Adrenal gland (tissue), 12 donors: ENCODE measurements around the gene DENND2A. TPM values are rescaled to one million over a fixed set of nuclear protein-coding genes. Genes with fewer than 3 reads are reported as not detected.

Source experiments
- DNase-seq, 7 donors: peaks; one replicate each; pipeline ENCODE4 v3.0.0-alpha.2; 2019 to 2020
- H3K27ac ChIP-seq, 5 donors: fragments of 200-600 bp; sonication (generic) in 4 of 5; 1 replicate in 3 of 5; 2 replicates in 2 of 5; pipeline versions ENCODE4 v1.5.1 to v1.8.0; 2016 to 2020; ENCODE audit warnings: mild to moderate bottlenecking in 1 of 5
- H3K27me3 ChIP-seq: fragments of 200-600 bp; 2 replicates; pipeline ENCODE4 v1.8.0; 2021
- H3K36me3 ChIP-seq, 2 donors: fragments of 200-600 bp; replicated peaks in 1 of 2; 1 replicate in 1 of 2; 2 replicates in 1 of 2; pipeline versions ENCODE4 v1.5.1 to v1.8.0; 2018 to 2022
- H3K4me1 ChIP-seq, 2 donors: fragments of 200-600 bp; replicated peaks in 1 of 2; 1 replicate in 1 of 2; 2 replicates in 1 of 2; pipeline versions ENCODE4 v1.5.1 to v1.8.0; 2018 to 2021
- H3K4me3 ChIP-seq, 4 donors: fragments of 200-600 bp; sonication (generic) in 3 of 4; one replicate each; pipeline ENCODE4 v1.5.1; 2016 to 2018
- H3K9me3 ChIP-seq, 3 donors: fragments of 200-600 bp; sonication (generic) in 1 of 3; replicated peaks in 1 of 3; 1 replicate in 2 of 3; 2 replicates in 1 of 3; pipeline versions ENCODE4 v1.5.1 to v1.8.0; 2016 to 2021
- POLR2A ChIP-seq, 2 donors: fragments of 450-650 bp; IDR thresholded peaks; one replicate each; pipeline ENCODE4 v1.6.1; 2017; ENCODE audit warnings: antibody characterized with exemption in 2 of 2, mild to moderate bottlenecking in 2 of 2, moderate library complexity in 1 of 2
- WGBS, 4 donors: extraction: QIAGEN DNeasy Blood & Tissue Kit in 2 of 4; methylation state at CpG; one replicate each; pipeline versions ENCODE4 v1.1.5 to v1.1.7; 2013 to 2017; 5-methylcytosine and 5-hydroxymethylcytosine counted together
- intact Hi-C, 2 donors: fragments of 100-400 bp; cut with DNase I; formaldehyde crosslinking; loops; one replicate each; pipeline versions ENCODE4 v1.14.1 to v1.15.0; 2022 to 2023
- polyA plus RNA-seq, 3 donors: library from polyadenylated mRNA; stranded (reverse); fragments of 200-250 nt in 2 of 3; fragments of 350-450 nt in 1 of 3; fragmentation: Illumina TruSeq in 1 of 3; extraction: RNeasy Lipid Tissue Mini Kit (QIAGEN cat#74804) in 1 of 3; gene quantifications; one replicate each; pipeline ENCODE4 v1.2.3, GENCODE V29; 2013 to 2014
- total RNA-seq, 9 donors: library from RNA; depleted of rRNA in 4 of 9; stranded (reverse); fragments of >200 nt in 4 of 9; fragments of 120-200 nt in 1 of 9; fragmentation: NEBNext Ultra II Directional in 1 of 9; extraction: Animal tissue kit (Norgen Biotek cat#: 25700) in 1 of 9; gene quantifications; one replicate each; pipeline versions ENCODE4 v1.1.0 to v1.2.4, GENCODE V29; 2013 to 2023
- TF ChIP-seq, protein P1 (sequence below), 6 experiments: fragments of 450-650 bp in 4 of 6; fragments of 200-600 bp in 2 of 6; sonication (generic) in 1 of 6; IDR thresholded peaks; 1 replicate in 5 of 6; 2 replicates in 1 of 6; pipeline versions ENCODE4 v1.5.1 to v1.8.0; 2016 to 2021; ENCODE audit warnings: antibody characterized with exemption in 6 of 6, mild to moderate bottlenecking in 2 of 6, moderate library complexity in 1 of 6
- donor health status: healthy with polysubstance abuse.
- donor health status: Bipolar disorder and iron deficiency.
- donor health status: DM: yes; HTN: yes; CAD: no.
- donor health status: DM: no; HTN: no; CAD: no.
- donor health status: DM: no; HTN: no; CAD: no.
- donor health status: DM: yes; HTN: yes; CAD: no.

The DENND2A gene
- total and polyA plus RNA-seq, 12 donors, result 3.0 to 10.9 (median 5.8) TPM

DNA sequence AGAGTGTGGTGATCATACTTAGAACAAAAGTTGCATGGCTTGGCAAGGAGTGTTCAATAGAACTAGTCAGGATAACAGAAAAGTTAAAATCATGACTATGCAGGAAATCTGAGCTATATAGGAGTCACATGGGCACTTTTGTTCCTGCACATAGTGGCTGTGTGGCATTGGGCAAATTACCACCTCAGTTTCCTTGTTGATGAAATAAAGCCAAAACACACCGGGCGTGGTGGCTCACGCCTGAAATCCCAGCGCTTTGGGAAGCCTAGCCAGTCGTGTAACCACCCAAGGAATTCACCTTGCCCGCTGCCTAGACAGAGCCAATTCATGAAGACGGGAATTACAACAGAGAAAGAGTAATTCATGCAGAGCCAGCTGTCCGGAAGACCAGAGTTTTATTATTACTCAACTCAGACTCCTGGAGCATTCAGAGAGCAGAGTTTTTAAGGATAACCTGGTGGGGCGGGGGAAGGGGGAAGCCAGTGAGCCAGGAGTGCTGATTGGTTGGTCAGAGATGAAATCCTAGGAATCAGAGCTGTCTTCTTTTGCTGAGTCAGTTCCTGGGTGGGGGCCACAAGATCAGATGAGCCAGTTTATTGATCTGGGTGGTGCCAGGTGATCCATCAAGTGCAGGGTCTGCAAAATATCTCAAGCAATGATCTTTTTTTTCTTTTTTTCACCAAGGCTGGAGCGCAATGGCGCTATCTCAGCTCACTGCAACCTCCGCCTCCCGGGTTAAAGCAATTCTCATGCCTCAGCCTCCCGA, 154.9 kb downstream of the DENND2A start:
- H3K4me1 ChIP-seq, result no peaks in the 10 kb centered on the region
- intact Hi-C loops, result no loop called here
- 70 to 75% (median 73%) methylated on average over 14 of the region's 14 CpGs for WGBS, 4 donors
- no peak overlapping the region for H3K4me3 ChIP-seq
- TF ChIP-seq, protein P1, sequence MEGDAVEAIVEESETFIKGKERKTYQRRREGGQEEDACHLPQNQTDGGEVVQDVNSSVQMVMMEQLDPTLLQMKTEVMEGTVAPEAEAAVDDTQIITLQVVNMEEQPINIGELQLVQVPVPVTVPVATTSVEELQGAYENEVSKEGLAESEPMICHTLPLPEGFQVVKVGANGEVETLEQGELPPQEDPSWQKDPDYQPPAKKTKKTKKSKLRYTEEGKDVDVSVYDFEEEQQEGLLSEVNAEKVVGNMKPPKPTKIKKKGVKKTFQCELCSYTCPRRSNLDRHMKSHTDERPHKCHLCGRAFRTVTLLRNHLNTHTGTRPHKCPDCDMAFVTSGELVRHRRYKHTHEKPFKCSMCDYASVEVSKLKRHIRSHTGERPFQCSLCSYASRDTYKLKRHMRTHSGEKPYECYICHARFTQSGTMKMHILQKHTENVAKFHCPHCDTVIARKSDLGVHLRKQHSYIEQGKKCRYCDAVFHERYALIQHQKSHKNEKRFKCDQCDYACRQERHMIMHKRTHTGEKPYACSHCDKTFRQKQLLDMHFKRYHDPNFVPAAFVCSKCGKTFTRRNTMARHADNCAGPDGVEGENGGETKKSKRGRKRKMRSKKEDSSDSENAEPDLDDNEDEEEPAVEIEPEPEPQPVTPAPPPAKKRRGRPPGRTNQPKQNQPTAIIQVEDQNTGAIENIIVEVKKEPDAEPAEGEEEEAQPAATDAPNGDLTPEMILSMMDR (IDR thresholded peaks at IDR 0.05), result no peak
- TF ChIP-seq POLR2A (IDR thresholded peaks at IDR 0.05), result no peak
- no peak overlapping the region for H3K27ac ChIP-seq
- H3K36me3 ChIP-seq, result no peaks in the 10 kb centered on the region
- no peaks in the 10 kb centered on the region for H3K27me3 ChIP-seq
- no peak for DNase-seq
- no peaks in the 10 kb centered on the region for H3K9me3 ChIP-seq

GRCh38 chr7:140484951-140485499, 155.6 kb downstream of the DENND2A start:
- Histone ChIP-seq H3K9me3 (no peaks in the 10 kb centered on the region), H3K27ac (no peak overlapping the region), H3K4me1 (no peaks in the 10 kb centered on the region), H3K27me3 (no peaks in the 10 kb centered on the region), H3K36me3 (no peaks in the 10 kb centered on the region), H3K4me3 (no peak overlapping the region)
- intact Hi-C loops, result no loop called here
- 61 to 73% (median 65%) methylated on average over 5 of the region's 5 CpGs for WGBS, 4 donors
- TF ChIP-seq POLR2A (IDR thresholded peaks at IDR 0.05), result no peak
- TF ChIP-seq, protein P1 (IDR thresholded peaks at IDR 0.05), result no peak
- DNase-seq, result no peak

DNA sequence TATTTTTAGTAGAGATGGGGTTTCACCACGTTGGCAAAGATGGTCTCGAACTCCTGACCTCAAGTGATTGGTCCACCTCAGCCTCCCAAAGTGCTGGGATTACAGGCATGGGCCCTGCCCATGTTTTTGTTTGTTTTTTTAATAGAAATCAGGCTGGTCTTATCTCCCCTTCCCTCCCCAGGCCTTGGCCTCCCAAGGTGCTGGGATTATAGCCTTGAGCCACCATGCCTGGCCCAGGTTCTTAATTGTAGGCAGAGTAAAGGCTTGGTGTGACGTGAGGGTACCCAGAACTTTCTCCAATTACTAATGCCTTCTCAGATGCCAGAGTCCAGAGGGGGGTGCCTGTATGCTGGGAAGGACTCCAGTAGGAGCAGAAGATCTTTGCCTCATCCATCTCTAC, 156.1 kb downstream of the DENND2A start:
- TF ChIP-seq POLR2A (IDR thresholded peaks at IDR 0.05), result no peak
- TF ChIP-seq, protein P1 (IDR thresholded peaks at IDR 0.05), result no peak
- 72 to 92% (median 84%) methylated on average over 3 of the region's 3 CpGs for WGBS, 4 donors
- Histone ChIP-seq H3K27me3 (no peaks in the 10 kb centered on the region), H3K4me1 (no peaks in the 10 kb centered on the region), H3K4me3 (no peak overlapping the region), H3K36me3 (no peaks in the 10 kb centered on the region), H3K9me3 (no peaks in the 10 kb centered on the region), H3K27ac (no peak overlapping the region)
- intact Hi-C loops, result no loop called here
- no peak for DNase-seq

- Histone ChIP-seq H3K27me3 (no peaks in the 10 kb centered on the region), H3K4me3 (peak overlapping the region in 3 of 4 donors; percentile 92 to 97 (median 92)), H3K4me1 (peaks cover 10 to 31% of the 10 kb centered on the region in 2 donors), H3K9me3 (no peaks in the 10 kb centered on the region), H3K27ac (peak overlapping the region in 4 of 5 donors; percentile 82 to 97 (median 88)), H3K36me3 (no peaks in the 10 kb centered on the region)
- DNase-seq, result no peak
- intact Hi-C loops, result no loop called here
- 0 to 6% (median 2%) methylated on average over 2 of the region's 2 CpGs for WGBS, 4 donors
- TF ChIP-seq, protein P1 (IDR thresholded peaks at IDR 0.05), result no peak
- TF ChIP-seq POLR2A (IDR thresholded peaks at IDR 0.05), result no peak
These were observed 160.9 kb downstream of the DENND2A start for GRCh38 chr7:140479739-140480084.
